Measurements from ENCODE around the gene CHRDL2. TPM values are rescaled to one million over a fixed set of nuclear protein-coding genes. Genes with fewer than 3 reads are reported as not detected.

Gene CHRDL2
- total and polyA plus RNA-seq, 2 of the 4 experiments (the other 2 are of a cell fraction): 0.80 TPM; not detected in 1

GRCh38 chr11:74771139-74771538, 39.9 kb upstream of the CHRDL2 start:
- Histone ChIP-seq H3K18ac (ENCODE audit: low read depth, low read length) (no peak overlapping the region), H3K4ac (ENCODE audit: low read depth, low read length) (no peak overlapping the region), H2AK5ac (ENCODE audit: low read depth, low read length) (no peak overlapping the region), H3K56ac (ENCODE audit: extremely low read depth, insufficient read depth, low read length) (no peak overlapping the region), H3K36me3 (ENCODE audit: control insufficient read depth, insufficient read depth, low read length) (no peaks in the 10 kb centered on the region), H2BK15ac (ENCODE audit: low read depth, low read length) (no peak overlapping the region), H2AK9ac (replicated peaks; ENCODE audit: low read depth, low read length, poor library complexity) (no peak overlapping the region), H4K91ac (ENCODE audit: insufficient read depth, low read depth, low read length) (no peak overlapping the region), H3K27ac (ENCODE audit: insufficient read depth, low read length) (no peak overlapping the region), H3K4me3 (ENCODE audit: insufficient read depth, low read depth, low read length) (no peak overlapping the region), H2BK5ac (ENCODE audit: low read depth, low read length, poor library complexity, severe bottlenecking) (no peak overlapping the region), H3K4me2 (ENCODE audit: low read depth, low read length) (no peak overlapping the region), H4K5ac (ENCODE audit: low read depth, low read length) (no peak overlapping the region), H4K20me1 (ENCODE audit: insufficient read depth, low read length) (peaks cover 52% of the 10 kb centered on the region), H3K79me1 (ENCODE audit: low read depth in 1 of 2, low read length in 2 of 2) (peaks cover 38 to 63% of the 10 kb centered on the region in 2 experiments), H3K27me3 (ENCODE audit: control insufficient read depth, insufficient read depth, low read length) (no peaks in the 10 kb centered on the region), H3K9me3 (ENCODE audit: control insufficient read depth, insufficient read depth, low read length) (no peaks in the 10 kb centered on the region), H2BK120ac (ENCODE audit: low read depth, low read length) (no peak overlapping the region), H3K4me1 (ENCODE audit: control insufficient read depth, insufficient read depth, low read length) (peaks cover 16% of the 10 kb centered on the region), H4K8ac (ENCODE audit: low read depth in 2 of 2, low read length in 2 of 2) (no peak overlapping the region), H3K9ac (ENCODE audit: low read depth, low read length) (no peak overlapping the region), H3K14ac (replicated peaks; ENCODE audit: low read depth, low read length) (no peak overlapping the region), H2BK20ac (ENCODE audit: low read depth, low read length) (no peak overlapping the region), H3K23ac (ENCODE audit: low read depth, low read length) (no peak overlapping the region), H2AFZ (replicated peaks; ENCODE audit: low read length, poor library complexity) (no peak overlapping the region), H3K9me1 (ENCODE audit: insufficient read depth, low read length) (peaks cover 7% of the 10 kb centered on the region)
- intact Hi-C loops (cut with micrococcal nuclease) (loop anchor here (5.0 kb wide), 1 partner anchor 36 kb away; no protein-coding TSS in a partner anchor), dilution Hi-C loops (cut with HindIII; ENCODE audit: low sequenced_read_pairs, unreplicated experiment) (no loop called here), in situ Hi-C loops (cut with MboI; ENCODE audit: low sequenced_read_pairs) (no loop called here)
- ChIA-PET CTCF (no interaction called here), POLR2A (ENCODE audit: unreplicated experiment) (no interaction called here)
- DNase-seq (no peak), ATAC-seq (ENCODE audit: low read depth) (no peak)
- TF ChIP-seq BHLHE40 (IDR thresholded peaks at IDR 0.05; ENCODE audit: low read depth, low read length) (no peak), MXI1 (IDR thresholded peaks at IDR 0.05; ENCODE audit: borderline replicate concordance, low read depth, low read length) (no peak), CHD1 (IDR thresholded peaks at IDR 0.05; ENCODE audit: low read depth, low read length) (no peak), MAFK (IDR thresholded peaks at IDR 0.05; ENCODE audit: low read depth, low read length) (peak; percentile 57), RFX5 (IDR thresholded peaks at IDR 0.05; ENCODE audit: low read depth, low read length) (no peak), MAZ (IDR thresholded peaks at IDR 0.05; ENCODE audit: borderline replicate concordance, low read depth, low read length) (no peak), FOS (IDR thresholded peaks at IDR 0.05; ENCODE audit: low read depth, low read length) (no peak), SMC3 (IDR thresholded peaks at IDR 0.05; ENCODE audit: low read depth, low read length) (no peak)
- no TSS peak for BruUV-seq (replicated peaks)
- WGBS, 2 experiments (ENCODE audit: extremely low coverage in 2 of 2, insufficient read length in 1 of 2): no CpG with 5 or more reads among the region's 3 CpGs
